DOHH2 (cell line): Measurements from ENCODE around the gene MOB1B.

Experiments
- H3F3A ChIP-seq: fragments of 200-600 bp; sonication (generic), shearing (Covaris generic); 2 replicates; pipeline ENCODE4 v1.6.0; 2016; ENCODE audit warnings: antibody characterized with exemption, mild to moderate bottlenecking; ENCODE audit not compliant: control insufficient read depth, insufficient read depth
- H3K27ac ChIP-seq: fragments of 200-600 bp; sonication (generic); 2 replicates; pipeline ENCODE4 v1.5.1; 2014; ENCODE audit warnings: low read depth, mild to moderate bottlenecking, low read length, moderate library complexity
- H3K27me3 ChIP-seq: fragments of 200-600 bp; sonication (generic); 2 replicates; pipeline ENCODE4 v1.6.1; 2014; ENCODE audit warnings: mild to moderate bottlenecking, low read length, mixed read lengths; ENCODE audit not compliant: control insufficient read depth
- H3K36me3 ChIP-seq: fragments of 200-600 bp; sonication (generic); 2 replicates; pipeline ENCODE4 v1.6.1; 2014; ENCODE audit warnings: mild to moderate bottlenecking, low read length, moderate library complexity, mixed read lengths; ENCODE audit not compliant: control insufficient read depth
- H3K4me1 ChIP-seq: fragments of 200-600 bp; sonication (generic); 2 replicates; pipeline ENCODE4 v1.6.1; 2014; ENCODE audit warnings: mild to moderate bottlenecking, low read length, mixed read lengths; ENCODE audit not compliant: control insufficient read depth
- H3K4me2 ChIP-seq: fragments of 200-600 bp; sonication (generic); 2 replicates; pipeline ENCODE4 v1.6.0; 2014; ENCODE audit warnings: mild to moderate bottlenecking, low read length, moderate library complexity
- H3K4me3 ChIP-seq: fragments of 200-600 bp; sonication (generic); 2 replicates; pipeline ENCODE4 v1.5.1; 2014; ENCODE audit warnings: mild to moderate bottlenecking, low read length, mixed read lengths
- H3K79me2 ChIP-seq: fragments of 200-600 bp; sonication (generic); 2 replicates; pipeline ENCODE4 v1.6.1; 2014; ENCODE audit warnings: mild to moderate bottlenecking, low read length, mixed read lengths; ENCODE audit not compliant: control insufficient read depth
- H3K9me2 ChIP-seq: fragments of 200-600 bp; sonication (generic); replicated peaks from 2 replicates; pipeline ENCODE4 v1.6.1; 2014; ENCODE audit warnings: mild to moderate bottlenecking, low read length, mixed read lengths; ENCODE audit not compliant: control insufficient read depth
- H3K9me3 ChIP-seq: fragments of 200-600 bp; sonication (generic); 2 replicates; pipeline ENCODE4 v1.6.1; 2014; ENCODE audit warnings: antibody characterized with exemption, low read length, mixed read lengths; ENCODE audit not compliant: control insufficient read depth, insufficient read depth
- H4K20me1 ChIP-seq: fragments of 200-600 bp; sonication (generic); 2 replicates; pipeline ENCODE4 v1.6.0; 2014; ENCODE audit warnings: low read depth, mild to moderate bottlenecking, antibody characterized with exemption, low read length, moderate library complexity; ENCODE audit not compliant: control insufficient read depth, insufficient read depth
- EZH2phosphoT487 ChIP-seq: fragments of 200-600 bp; sonication (generic); IDR thresholded peaks from 2 replicates; pipeline ENCODE4 v1.6.1; 2017; ENCODE audit warnings: borderline replicate concordance, mild to moderate bottlenecking, antibody characterized with exemption, low read length, moderate library complexity, mixed read lengths
- TF ChIP-seq, protein P1 (sequence below): fragments of 200-600 bp; sonication (generic); IDR thresholded peaks from one replicate; pipeline ENCODE4 v1.5.1; 2014; ENCODE audit warnings: antibody characterized with exemption, mild to moderate bottlenecking, low read depth, low read length; ENCODE audit not compliant: poor library complexity, severe bottlenecking

MOB1B gene

GRCh38 chr4:70991596-70991995 is 89.4 kb downstream of the MOB1B start:
- no peaks in the 10 kb centered on the region for H3K27me3 ChIP-seq
- peaks cover 27% of the 10 kb centered on the region for H3F3A ChIP-seq
- H3K36me3 ChIP-seq: peaks cover 31% of the 10 kb centered on the region
- H4K20me1 ChIP-seq: peaks cover 3% of the 10 kb centered on the region; the same call in 1 of the 2 replicates
- TF ChIP-seq, protein P1, sequence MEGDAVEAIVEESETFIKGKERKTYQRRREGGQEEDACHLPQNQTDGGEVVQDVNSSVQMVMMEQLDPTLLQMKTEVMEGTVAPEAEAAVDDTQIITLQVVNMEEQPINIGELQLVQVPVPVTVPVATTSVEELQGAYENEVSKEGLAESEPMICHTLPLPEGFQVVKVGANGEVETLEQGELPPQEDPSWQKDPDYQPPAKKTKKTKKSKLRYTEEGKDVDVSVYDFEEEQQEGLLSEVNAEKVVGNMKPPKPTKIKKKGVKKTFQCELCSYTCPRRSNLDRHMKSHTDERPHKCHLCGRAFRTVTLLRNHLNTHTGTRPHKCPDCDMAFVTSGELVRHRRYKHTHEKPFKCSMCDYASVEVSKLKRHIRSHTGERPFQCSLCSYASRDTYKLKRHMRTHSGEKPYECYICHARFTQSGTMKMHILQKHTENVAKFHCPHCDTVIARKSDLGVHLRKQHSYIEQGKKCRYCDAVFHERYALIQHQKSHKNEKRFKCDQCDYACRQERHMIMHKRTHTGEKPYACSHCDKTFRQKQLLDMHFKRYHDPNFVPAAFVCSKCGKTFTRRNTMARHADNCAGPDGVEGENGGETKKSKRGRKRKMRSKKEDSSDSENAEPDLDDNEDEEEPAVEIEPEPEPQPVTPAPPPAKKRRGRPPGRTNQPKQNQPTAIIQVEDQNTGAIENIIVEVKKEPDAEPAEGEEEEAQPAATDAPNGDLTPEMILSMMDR: no peak
- TF ChIP-seq EZH2phosphoT487: no peak
- no peak overlapping the region for H3K27ac ChIP-seq
- H3K4me3 ChIP-seq: no peak overlapping the region; the same call in 1 of the 2 replicates
- peak overlapping the region; percentile 65 for H3K4me2 ChIP-seq
- no peaks in the 10 kb centered on the region for H3K9me3 ChIP-seq
- peaks cover 29% of the 10 kb centered on the region for H3K4me1 ChIP-seq
- H3K9me2 ChIP-seq: no peaks in the 10 kb centered on the region
- peaks cover 47% of the 10 kb centered on the region for H3K79me2 ChIP-seq

- Histone ChIP-seq H3K4me3 (peak overlapping the region; percentile 90), H3K9me2 (no peaks in the 10 kb centered on the region), H3K27ac (peak overlapping the region; percentile 97), H3K4me2 (peak overlapping the region; percentile 65), H3K9me3 (no peaks in the 10 kb centered on the region), H3K79me2 (peaks cover 55% of the 10 kb centered on the region), H3F3A (peaks cover 29% of the 10 kb centered on the region), H3K36me3 (peaks cover 39% of the 10 kb centered on the region), H3K27me3 (no peaks in the 10 kb centered on the region), H3K4me1 (peaks cover 37% of the 10 kb centered on the region), H4K20me1 (peaks cover 11% of the 10 kb centered on the region)
- TF ChIP-seq, protein P1: no peak
- TF ChIP-seq EZH2phosphoT487: no peak
Measured at GRCh38 chr4:70992391-70992881, 90.3 kb downstream of the MOB1B start.

DNA sequence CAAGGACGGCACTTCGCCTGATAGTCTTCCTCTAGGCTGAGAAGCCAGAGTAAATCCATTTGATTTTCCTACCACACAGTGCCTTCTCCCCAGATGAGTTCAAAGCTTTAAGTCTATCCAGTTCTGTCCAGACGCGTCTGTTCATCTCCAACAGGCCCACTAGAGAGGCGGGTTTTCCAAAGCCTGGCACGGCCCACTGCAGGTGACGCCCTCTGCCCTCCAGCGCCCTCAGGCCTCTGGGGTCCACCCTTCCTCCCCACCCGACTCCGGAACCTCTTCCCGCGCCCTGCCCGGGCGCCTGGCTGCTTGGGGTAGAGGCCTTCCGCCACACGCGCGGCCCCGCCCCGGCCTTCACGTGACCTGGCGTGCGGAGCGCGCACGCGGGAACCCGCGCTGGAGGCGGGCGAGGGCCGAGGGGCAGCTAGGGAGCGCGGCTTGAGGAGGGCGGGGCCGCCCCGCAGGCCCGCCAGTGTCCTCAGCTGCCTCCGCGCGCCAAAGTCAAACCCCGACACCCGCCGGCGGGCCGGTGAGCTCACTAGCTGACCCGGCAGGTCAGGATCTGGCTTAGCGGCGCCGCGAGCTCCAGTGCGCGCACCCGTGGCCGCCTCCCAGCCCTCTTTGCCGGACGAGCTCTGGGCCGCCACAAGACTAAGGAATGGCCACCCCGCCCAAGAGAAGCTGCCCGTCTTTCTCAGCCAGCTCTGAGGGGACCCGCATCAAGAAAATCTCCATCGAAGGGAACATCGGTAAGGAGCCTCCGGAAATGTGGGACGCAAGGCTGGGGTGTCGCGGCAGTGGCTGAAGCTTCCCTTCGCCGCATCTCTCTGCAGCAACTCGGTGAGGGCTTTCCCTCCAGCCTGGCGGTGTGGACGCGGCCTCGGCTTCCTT is 91.3 kb downstream of the MOB1B start, which contains the start of gene DCK:
TSS of gene DCK (plus strand) at position 469 of the 888 bp plus-strand sequence. CDS start at position 656, 187 bp downstream.
- TF ChIP-seq EZH2phosphoT487: no peak
- TF ChIP-seq, protein P1: no peak
- peak within 1 kb of the TSS; percentile 97 for H3K27ac ChIP-seq
- peaks cover 49% of the 10 kb centered on the region for H3K36me3 ChIP-seq
- no peaks in the 10 kb centered on the region for H3K27me3 ChIP-seq
- no peaks in the 10 kb centered on the region for H3K9me2 ChIP-seq
- H3K9me3 ChIP-seq: no peaks in the 10 kb centered on the region
- H3K4me1 ChIP-seq: peaks cover 45% of the 10 kb centered on the region
- H3K79me2 ChIP-seq: peaks cover 65% of the 10 kb centered on the region
- H3K4me3 ChIP-seq: peak within 1 kb of the TSS; percentile 90
- H3K4me2 ChIP-seq: peak within 1 kb of the TSS; percentile 65
- peaks cover 29% of the 10 kb centered on the region for H3F3A ChIP-seq
- H4K20me1 ChIP-seq: peaks cover 11% of the 10 kb centered on the region
